Esophagus muscularis mucosa (tissue), 4 donors: ENCODE measurements around the gene SIAH3.

Experiments
- EP300 ChIP-seq: sonication (generic); formaldehyde crosslinking; IDR thresholded peaks from one replicate; pipeline ENCODE4 v1.6.1; 2017; ENCODE audit warnings: antibody characterized with exemption
- POLR2A ChIP-seq: fragments of 450-650 bp; IDR thresholded peaks from one replicate; pipeline ENCODE4 v1.6.1; 2017; ENCODE audit warnings: antibody characterized with exemption, moderate library complexity, mild to moderate bottlenecking, low read depth
- POLR2AphosphoS5 ChIP-seq, 2 donors: sonication (generic); formaldehyde crosslinking; IDR thresholded peaks; one replicate each; pipeline ENCODE4 v1.6.1; 2017; ENCODE audit warnings: antibody characterized with exemption in 2 of 2
- TF ChIP-seq, protein P1 (sequence below), 3 experiments: fragments of 200-600 bp in 2 of 3; fragments of 450-650 bp in 1 of 3; sonication (generic) in 2 of 3; IDR thresholded peaks; one replicate each; pipeline ENCODE4 v1.5.1; 2017 to 2019; ENCODE audit warnings: antibody characterized with exemption in 3 of 3, mild to moderate bottlenecking in 2 of 3, moderate library complexity in 1 of 3

DNA sequence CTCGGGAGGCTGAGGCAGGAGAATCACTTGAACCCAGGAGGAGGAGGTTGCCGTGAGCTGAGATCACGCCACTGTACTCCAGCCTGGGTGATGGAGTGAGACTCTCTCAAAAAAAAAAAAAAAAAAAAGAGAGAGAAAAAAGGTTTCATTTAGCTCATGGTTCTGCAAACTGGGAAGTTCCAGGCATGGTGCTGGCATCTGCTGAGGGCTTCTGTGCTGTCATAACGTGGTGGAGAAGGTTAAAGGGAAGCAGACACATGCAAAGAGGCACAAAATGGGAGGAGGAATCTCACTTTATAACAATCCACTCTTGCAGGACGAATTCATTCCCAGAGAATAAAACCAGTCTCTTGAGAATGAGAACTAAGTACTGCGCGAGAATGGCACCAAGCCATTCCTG, 34.9 kb upstream of the SIAH3 start:
- TF ChIP-seq, protein P1, sequence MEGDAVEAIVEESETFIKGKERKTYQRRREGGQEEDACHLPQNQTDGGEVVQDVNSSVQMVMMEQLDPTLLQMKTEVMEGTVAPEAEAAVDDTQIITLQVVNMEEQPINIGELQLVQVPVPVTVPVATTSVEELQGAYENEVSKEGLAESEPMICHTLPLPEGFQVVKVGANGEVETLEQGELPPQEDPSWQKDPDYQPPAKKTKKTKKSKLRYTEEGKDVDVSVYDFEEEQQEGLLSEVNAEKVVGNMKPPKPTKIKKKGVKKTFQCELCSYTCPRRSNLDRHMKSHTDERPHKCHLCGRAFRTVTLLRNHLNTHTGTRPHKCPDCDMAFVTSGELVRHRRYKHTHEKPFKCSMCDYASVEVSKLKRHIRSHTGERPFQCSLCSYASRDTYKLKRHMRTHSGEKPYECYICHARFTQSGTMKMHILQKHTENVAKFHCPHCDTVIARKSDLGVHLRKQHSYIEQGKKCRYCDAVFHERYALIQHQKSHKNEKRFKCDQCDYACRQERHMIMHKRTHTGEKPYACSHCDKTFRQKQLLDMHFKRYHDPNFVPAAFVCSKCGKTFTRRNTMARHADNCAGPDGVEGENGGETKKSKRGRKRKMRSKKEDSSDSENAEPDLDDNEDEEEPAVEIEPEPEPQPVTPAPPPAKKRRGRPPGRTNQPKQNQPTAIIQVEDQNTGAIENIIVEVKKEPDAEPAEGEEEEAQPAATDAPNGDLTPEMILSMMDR (IDR thresholded peaks at IDR 0.05), result no peak
- TF ChIP-seq POLR2AphosphoS5 (IDR thresholded peaks at IDR 0.05) (no peak), POLR2A (no peak), EP300 (no peak)
